ENCODE results near the gene S1PR2. TPM values are rescaled to one million over a fixed set of nuclear protein-coding genes. Genes with fewer than 3 reads are reported as not detected.

The S1PR2 gene
- total RNA-seq, 4 donors from 2014 or later = 0.80 to 7.1 (median 3.5) TPM

- intact Hi-C loops (cut with DNase I; ENCODE audit: low total_unique reads) = no loop called here
- WGBS, 2 donors (ENCODE audit: low coverage in 1 of 2) = 88 to 90% methylated on average over 4 to 9 of the region's 9 CpGs
- H3K36me3 ChIP-seq = no peaks in the 10 kb centered on the region
- TF ChIP-seq POLR2A (IDR thresholded peaks at IDR 0.05) (no peak), CTCF (IDR thresholded peaks at IDR 0.05) (no peak), POLR2AphosphoS5 (IDR thresholded peaks at IDR 0.05) (no peak), EP300 (IDR thresholded peaks at IDR 0.05; ENCODE audit: low read depth) (no peak)
- no peaks in the 10 kb centered on the region for H3K27me3 ChIP-seq
- peaks cover 0 to 3% (median 0%) of the 10 kb centered on the region in 4 donors for H3K4me1 ChIP-seq
- no peak overlapping the region for H3K27ac ChIP-seq
- H3K9me3 ChIP-seq = no peaks in the 10 kb centered on the region
- in situ Hi-C loops (cut with MboI; ENCODE audit: low pct_ligation_motif_present in 1 of 4, low pct_unique_long_range_greater_than_20kb in 1 of 4, low sequenced_read_pairs in 3 of 4) = no loop called here
- no peak overlapping the region for H3K4me3 ChIP-seq
- DNase-seq = no peak
Measured at GRCh38 chr19:10277795-10278589, 46.9 kb upstream of the S1PR2 start.

GRCh38 chr19:10274589-10274988 is 43.5 kb upstream of the S1PR2 start:
- H3K36me3 ChIP-seq = no peaks in the 10 kb centered on the region
- peaks cover 6 to 22% (median 16%) of the 10 kb centered on the region in 4 donors for H3K4me1 ChIP-seq
- 86 to 90% methylated on average over 2 to 10 of the region's 10 CpGs for WGBS, 2 donors (ENCODE audit: low coverage in 1 of 2)
- intact Hi-C loops (cut with DNase I; ENCODE audit: low total_unique reads) (no loop called here), in situ Hi-C loops (cut with MboI; ENCODE audit: low pct_ligation_motif_present in 1 of 4, low pct_unique_long_range_greater_than_20kb in 1 of 4, low sequenced_read_pairs in 3 of 4) (no loop called here)
- no peak for TF ChIP-seq POLR2A (IDR thresholded peaks at IDR 0.05)
- TF ChIP-seq EP300 (IDR thresholded peaks at IDR 0.05; ENCODE audit: low read depth) = no peak
- TF ChIP-seq POLR2AphosphoS5 (IDR thresholded peaks at IDR 0.05) = no peak
- no peak for TF ChIP-seq CTCF (IDR thresholded peaks at IDR 0.05)
- H3K9me3 ChIP-seq = no peaks in the 10 kb centered on the region
- peaks cover 23% of the 10 kb centered on the region for H3K27me3 ChIP-seq
- no peak overlapping the region for H3K27ac ChIP-seq
- DNase-seq = no peak
- no peak overlapping the region for H3K4me3 ChIP-seq

GRCh38 chr19:10271543-10272086 is 40.5 kb upstream of the S1PR2 start:
- Histone ChIP-seq H3K4me3 (peak overlapping the region in 3 of 4 donors; percentile 25 to 45 (median 42)), H3K9me3 (no peaks in the 10 kb centered on the region), H3K4me1 (peaks cover 6 to 23% (median 17%) of the 10 kb centered on the region in 4 donors), H3K36me3 (no peaks in the 10 kb centered on the region), H3K27ac (peak overlapping the region; percentile 74 to 86 (median 80)), H3K27me3 (peaks cover 24% of the 10 kb centered on the region)
- in situ Hi-C loops (cut with MboI; ENCODE audit: low pct_ligation_motif_present in 1 of 4, low pct_unique_long_range_greater_than_20kb in 1 of 4, low sequenced_read_pairs in 3 of 4) = no loop called here
- 28% methylated on average over 12 of the region's 12 CpGs; no CpG with 5 or more reads in 1 of the 2 donors for WGBS, 2 donors (ENCODE audit: low coverage in 1 of 2)
- intact Hi-C loops (cut with DNase I; ENCODE audit: low total_unique reads) = no loop called here
- DNase-seq = peak; percentile 43
- TF ChIP-seq POLR2A (IDR thresholded peaks at IDR 0.05) = no peak
- no peak for TF ChIP-seq CTCF (IDR thresholded peaks at IDR 0.05)
- TF ChIP-seq POLR2AphosphoS5 (IDR thresholded peaks at IDR 0.05) = no peak
- TF ChIP-seq EP300 (IDR thresholded peaks at IDR 0.05; ENCODE audit: low read depth) = no peak

- intact Hi-C loops (cut with DNase I; ENCODE audit: low total_unique reads) (no loop called here), in situ Hi-C loops (cut with MboI; ENCODE audit: low pct_ligation_motif_present in 1 of 4, low pct_unique_long_range_greater_than_20kb in 1 of 4, low sequenced_read_pairs in 3 of 4) (no loop called here)
- Histone ChIP-seq H3K27ac (peak within 1 kb of the TSS; percentile 74 to 86 (median 80)), H3K27me3 (peaks cover 24% of the 10 kb centered on the region), H3K36me3 (no peaks in the 10 kb centered on the region), H3K9me3 (no peaks in the 10 kb centered on the region), H3K4me3 (peak within 1 kb of the TSS; percentile 25 to 45 (median 42)), H3K4me1 (peaks cover 6 to 23% (median 17%) of the 10 kb centered on the region in 4 donors)
- peak; percentile 88 for DNase-seq
- TF ChIP-seq POLR2A (IDR thresholded peaks at IDR 0.05) (peak; percentile 73), CTCF (IDR thresholded peaks at IDR 0.05) (peak in 2 of 5 experiments; percentile 40 to 42), POLR2AphosphoS5 (IDR thresholded peaks at IDR 0.05) (peak; percentile 86 to 88 (median 88)), EP300 (IDR thresholded peaks at IDR 0.05; ENCODE audit: low read depth) (peak; percentile 64)
- WGBS, 2 donors (ENCODE audit: low coverage in 1 of 2) = 2% methylated on average over 45 of the region's 51 CpGs; no CpG with 5 or more reads in 1 of the 2 donors
Measured at GRCh38 chr19:10270616-10271394, 39.7 kb upstream of the S1PR2 start, which contains the start of gene ICAM1. TSS of gene ICAM1 (plus strand) at chr19:10271120. CDS start at chr19:10271160, 40 bp downstream.

Measured in transverse colon (tissue), 4 donors.